SK-N-SH treated with all-trans-retinoic acid at 6 μM for 48 hours (cell line): ENCODE data around the gene AUTS2.

Source experiments
- ARNTL ChIP-seq: fragments of 450-650 bp; formaldehyde crosslinking; IDR thresholded peaks from 2 replicates; pipeline ENCODE4 v1.5.0; 2020; ENCODE audit warnings: low read depth, mild to moderate bottlenecking, moderate library complexity, borderline replicate concordance
- BACH2 ChIP-seq: fragments of 250-450 bp; sonication (Bioruptor Pico); IDR thresholded peaks from 2 replicates; pipeline ENCODE4 v1.9.0; 2021; ENCODE audit warnings: mild to moderate bottlenecking, borderline replicate concordance
- ISL1 ChIP-seq: fragments of 250-450 bp; sonication (Bioruptor Pico); IDR thresholded peaks from 2 replicates; pipeline ENCODE4 v2.1.2; 2022; ENCODE audit warnings: mild to moderate bottlenecking, moderate library complexity
- TOX ChIP-seq: fragments of 250-450 bp; sonication (Bioruptor Pico); IDR thresholded peaks from 2 replicates; pipeline ENCODE4 v1.8.0; 2021; ENCODE audit warnings: mild to moderate bottlenecking, moderate library complexity, borderline replicate concordance
- ZFP3 ChIP-seq: fragments of 250-450 bp; sonication (Bioruptor Pico); IDR thresholded peaks from 2 replicates; pipeline ENCODE4 v1.5.0; 2020; ENCODE audit warnings: mild to moderate bottlenecking, moderate library complexity
- ZNF70 ChIP-seq: fragments of 450-650 bp; formaldehyde crosslinking; IDR thresholded peaks from 2 replicates; pipeline ENCODE4 v1.5.0; 2020; ENCODE audit warnings: mild to moderate bottlenecking, moderate library complexity
- ZNF8 ChIP-seq: fragments of 450-650 bp; formaldehyde crosslinking; IDR thresholded peaks from 2 replicates; pipeline ENCODE4 v1.5.0; 2020; ENCODE audit warnings: mild to moderate bottlenecking, moderate library complexity
- TF ChIP-seq, protein P1 (sequence below): fragments of 250-450 bp; sonication (Bioruptor Pico); IDR thresholded peaks from 2 replicates; pipeline ENCODE4 v1.8.0; 2020; ENCODE audit warnings: mild to moderate bottlenecking, moderate library complexity, borderline replicate concordance

- TF ChIP-seq BACH2, result no peak
- TF ChIP-seq, protein P1, sequence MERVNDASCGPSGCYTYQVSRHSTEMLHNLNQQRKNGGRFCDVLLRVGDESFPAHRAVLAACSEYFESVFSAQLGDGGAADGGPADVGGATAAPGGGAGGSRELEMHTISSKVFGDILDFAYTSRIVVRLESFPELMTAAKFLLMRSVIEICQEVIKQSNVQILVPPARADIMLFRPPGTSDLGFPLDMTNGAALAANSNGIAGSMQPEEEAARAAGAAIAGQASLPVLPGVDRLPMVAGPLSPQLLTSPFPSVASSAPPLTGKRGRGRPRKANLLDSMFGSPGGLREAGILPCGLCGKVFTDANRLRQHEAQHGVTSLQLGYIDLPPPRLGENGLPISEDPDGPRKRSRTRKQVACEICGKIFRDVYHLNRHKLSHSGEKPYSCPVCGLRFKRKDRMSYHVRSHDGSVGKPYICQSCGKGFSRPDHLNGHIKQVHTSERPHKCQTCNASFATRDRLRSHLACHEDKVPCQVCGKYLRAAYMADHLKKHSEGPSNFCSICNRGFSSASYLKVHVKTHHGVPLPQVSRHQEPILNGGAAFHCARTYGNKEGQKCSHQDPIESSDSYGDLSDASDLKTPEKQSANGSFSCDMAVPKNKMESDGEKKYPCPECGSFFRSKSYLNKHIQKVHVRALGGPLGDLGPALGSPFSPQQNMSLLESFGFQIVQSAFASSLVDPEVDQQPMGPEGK (CRISPR knock-in tag), result no peak
- TF ChIP-seq ZFP3 (CRISPR knock-in tag), result no peak
- no peak for TF ChIP-seq ZNF8 (CRISPR knock-in tag)
- no peak for TF ChIP-seq ISL1 (CRISPR knock-in tag)
- TF ChIP-seq TOX (CRISPR knock-in tag), result no peak
- TF ChIP-seq ZNF70 (CRISPR knock-in tag), result no peak; the same call in 1 of the 2 replicates
- TF ChIP-seq ARNTL (CRISPR knock-in tag), result no peak
Measured at GRCh38 chr7:70693321-70693685, 1095.0 kb downstream of the AUTS2 start.
